ENCODE measurements around the gene ARHGAP22.

DNA sequence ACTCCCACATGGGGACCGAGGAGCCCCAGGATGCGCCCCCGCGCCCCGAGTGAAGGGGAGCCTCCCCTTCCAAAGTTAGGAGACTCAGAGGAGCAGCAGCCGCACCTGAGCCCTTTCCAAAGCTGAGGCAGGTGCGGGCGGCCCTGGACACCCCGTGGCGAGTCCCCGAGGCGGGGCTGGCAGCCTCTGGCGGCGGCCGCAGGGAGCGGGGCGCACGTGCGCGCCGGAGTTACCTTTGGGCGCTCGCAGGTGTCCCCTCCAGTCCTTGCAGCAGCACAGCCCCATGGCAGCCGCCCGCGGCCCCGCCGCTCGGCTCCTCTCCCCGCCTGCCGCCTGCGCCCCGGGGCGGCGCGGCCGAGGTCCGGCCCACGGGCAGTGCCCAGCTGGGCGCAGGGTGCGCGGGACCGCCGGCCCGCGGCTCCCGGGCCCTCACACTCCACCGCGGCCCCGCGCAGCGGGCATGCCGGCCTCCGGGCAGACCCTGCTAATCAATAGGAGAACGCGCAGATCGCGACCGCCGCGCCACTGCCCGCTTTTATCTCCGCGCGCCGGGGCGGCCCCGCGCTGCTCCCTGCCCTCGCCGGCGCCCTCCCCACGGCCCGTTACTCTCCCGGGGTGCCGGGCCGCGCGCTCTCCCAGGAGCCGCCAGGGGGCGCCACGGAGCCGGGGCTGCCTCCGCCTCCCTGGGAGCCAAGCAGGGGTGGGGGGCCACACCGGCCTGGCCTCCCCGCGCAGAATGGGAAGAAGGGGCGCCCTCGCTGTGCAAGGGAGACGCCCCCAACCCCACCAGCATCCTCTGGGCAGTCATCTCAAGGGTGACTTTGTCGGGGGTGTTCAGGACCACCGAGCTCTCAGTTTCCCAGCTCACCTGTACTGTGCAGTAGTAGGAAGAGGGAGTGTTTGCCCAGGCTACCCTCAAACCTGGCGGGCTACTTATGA is 80.8 kb downstream of the ARHGAP22 start:
- TF ChIP-seq CTCF (IDR thresholded peaks at IDR 0.05; ENCODE audit: insufficient read depth, low read length) (no peak), GABPA (IDR thresholded peaks at IDR 0.05; ENCODE audit: low read depth) (no peak), POLR2AphosphoS5 (IDR thresholded peaks at IDR 0.05; ENCODE audit: low read depth) (no peak)
- TF ChIP-seq, protein P1, sequence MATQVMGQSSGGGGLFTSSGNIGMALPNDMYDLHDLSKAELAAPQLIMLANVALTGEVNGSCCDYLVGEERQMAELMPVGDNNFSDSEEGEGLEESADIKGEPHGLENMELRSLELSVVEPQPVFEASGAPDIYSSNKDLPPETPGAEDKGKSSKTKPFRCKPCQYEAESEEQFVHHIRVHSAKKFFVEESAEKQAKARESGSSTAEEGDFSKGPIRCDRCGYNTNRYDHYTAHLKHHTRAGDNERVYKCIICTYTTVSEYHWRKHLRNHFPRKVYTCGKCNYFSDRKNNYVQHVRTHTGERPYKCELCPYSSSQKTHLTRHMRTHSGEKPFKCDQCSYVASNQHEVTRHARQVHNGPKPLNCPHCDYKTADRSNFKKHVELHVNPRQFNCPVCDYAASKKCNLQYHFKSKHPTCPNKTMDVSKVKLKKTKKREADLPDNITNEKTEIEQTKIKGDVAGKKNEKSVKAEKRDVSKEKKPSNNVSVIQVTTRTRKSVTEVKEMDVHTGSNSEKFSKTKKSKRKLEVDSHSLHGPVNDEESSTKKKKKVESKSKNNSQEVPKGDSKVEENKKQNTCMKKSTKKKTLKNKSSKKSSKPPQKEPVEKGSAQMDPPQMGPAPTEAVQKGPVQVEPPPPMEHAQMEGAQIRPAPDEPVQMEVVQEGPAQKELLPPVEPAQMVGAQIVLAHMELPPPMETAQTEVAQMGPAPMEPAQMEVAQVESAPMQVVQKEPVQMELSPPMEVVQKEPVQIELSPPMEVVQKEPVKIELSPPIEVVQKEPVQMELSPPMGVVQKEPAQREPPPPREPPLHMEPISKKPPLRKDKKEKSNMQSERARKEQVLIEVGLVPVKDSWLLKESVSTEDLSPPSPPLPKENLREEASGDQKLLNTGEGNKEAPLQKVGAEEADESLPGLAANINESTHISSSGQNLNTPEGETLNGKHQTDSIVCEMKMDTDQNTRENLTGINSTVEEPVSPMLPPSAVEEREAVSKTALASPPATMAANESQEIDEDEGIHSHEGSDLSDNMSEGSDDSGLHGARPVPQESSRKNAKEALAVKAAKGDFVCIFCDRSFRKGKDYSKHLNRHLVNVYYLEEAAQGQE (IDR thresholded peaks at IDR 0.05; ENCODE audit: insufficient replicate concordance, low read depth): no peak
